SH-SY5Y (cell line): ENCODE measurements around the gene CACHD1.

Source experiments
- GATA2 ChIP-seq: IDR thresholded peaks from 2 replicates; pipeline ENCODE4 v1.6.1; 2011; ENCODE audit warnings: mild to moderate bottlenecking, low read depth, low read length
- GATA3 ChIP-seq: IDR thresholded peaks from 2 replicates; pipeline ENCODE4 v1.6.1; 2011; ENCODE audit warnings: low read depth, mild to moderate bottlenecking, low read length, moderate library complexity

DNA sequence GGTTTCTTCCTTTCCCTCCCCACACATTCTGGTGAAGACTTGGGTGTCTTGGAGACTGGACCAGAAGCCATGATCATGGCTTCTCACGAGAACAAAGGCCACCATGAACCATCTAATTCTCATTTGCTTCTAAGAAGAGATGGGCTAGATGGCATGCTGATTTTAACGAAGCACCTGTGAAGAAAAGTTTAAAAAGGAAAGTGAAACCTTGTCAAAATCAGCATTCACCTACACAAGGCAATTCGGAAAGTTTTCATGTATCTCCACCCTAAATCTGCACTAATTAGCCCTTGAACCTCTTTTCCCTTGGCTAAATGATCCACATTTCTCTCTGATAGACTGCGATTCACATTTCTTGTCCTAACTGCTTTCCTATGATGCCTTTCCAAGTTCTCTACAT is 160.7 kb downstream of the CACHD1 start:
- TF ChIP-seq GATA3 (no peak), GATA2 (no peak)
